Measurements from ENCODE around the gene NLK.

- no peak for TF ChIP-seq CTCF (IDR thresholded peaks at IDR 0.05)
- no peak for TF ChIP-seq POLR2A (IDR thresholded peaks at IDR 0.05)
- no peak for TF ChIP-seq POLR2AphosphoS5 (IDR thresholded peaks at IDR 0.05)
- no peak for TF ChIP-seq EP300 (IDR thresholded peaks at IDR 0.05; ENCODE audit: low read depth)
Observed at GRCh38 chr17:28182559-28182958, 140.1 kb downstream of the NLK start.

Data from transverse colon (tissue), 4 donors.